Measurements from ENCODE around the gene RNF208.

RNF208 gene

GRCh38 chr9:137227853-137228505 lies 5.9 kb upstream of the RNF208 start:
- DNase-seq (ENCODE audit: low spot score), result no peak

- DNase-seq (ENCODE audit: low spot score), result no peak
These were observed 5.2 kb upstream of the RNF208 start, which contains the start of gene RNF224 for GRCh38 chr9:137227054-137227852. TSS of gene RNF224 (plus strand) at chr9:137227502. CDS start at chr9:137228336, 834 bp downstream.

- DNase-seq (ENCODE audit: low spot score), result no peak
These were observed 4.5 kb upstream of the RNF208 start for GRCh38 chr9:137226338-137227053.

GRCh38 chr9:137225699-137226331 lies 3.8 kb upstream of the RNF208 start:
- DNase-seq (ENCODE audit: low spot score), result no peak

- DNase-seq (ENCODE audit: low spot score), result no peak
These were observed 3.0 kb upstream of the RNF208 start, which contains the start of gene CYSRT1 for GRCh38 chr9:137224830-137225694. TSS of gene CYSRT1 (plus strand) at chr9:137225174. CDS start at chr9:137225622, 448 bp downstream.

GRCh38 chr9:137223078-137223970 lies 1.3 kb upstream of the RNF208 start:
- DNase-seq (ENCODE audit: low spot score), result peak; percentile 96

- no peak for DNase-seq (ENCODE audit: low spot score)
These were observed 431 bp downstream of the RNF208 start for GRCh38 chr9:137221506-137222111.

- no peak for DNase-seq (ENCODE audit: low spot score)
These were observed 940 bp downstream of the RNF208 start for GRCh38 chr9:137221095-137221505.

GRCh38 chr9:137220317-137221094 lies 1.5 kb downstream of the RNF208 start:
- no peak for DNase-seq (ENCODE audit: low spot score)

GRCh38 chr9:137219757-137220316 lies 2.2 kb downstream of the RNF208 start:
- DNase-seq (ENCODE audit: low spot score), result no peak

- DNase-seq (ENCODE audit: low spot score), result no peak
These were observed 3.2 kb downstream of the RNF208 start for GRCh38 chr9:137218754-137219271.

- DNase-seq (ENCODE audit: low spot score), result no peak
These were observed 3.8 kb downstream of the RNF208 start for GRCh38 chr9:137218212-137218753.

- no peak for DNase-seq (ENCODE audit: low spot score)
These were observed 4.5 kb downstream of the RNF208 start for GRCh38 chr9:137217276-137218211.

GRCh38 chr9:137216188-137216965 lies 5.7 kb downstream of the RNF208 start:
- DNase-seq (ENCODE audit: low spot score), result no peak

- no peak for DNase-seq (ENCODE audit: low spot score)
These were observed 6.6 kb downstream of the RNF208 start for GRCh38 chr9:137215196-137215986.

All from left forelimb (tissue), 1 donor.